ENCODE results near the gene OR2V1. TPM values are rescaled to one million over a fixed set of nuclear protein-coding genes. Genes with fewer than 3 reads are reported as not detected.

Gene OR2V1
- total and polyA plus RNA-seq, 2 of the 4 experiments (the other 2 are of a cell fraction): not detected

GRCh38 chr5:181118369-181118768 lies 12.6 kb downstream of the OR2V1 start:
- no peak overlapping the region for H3K9ac ChIP-seq (ENCODE audit: low read depth, low read length)
- H3K23ac ChIP-seq (ENCODE audit: low read depth, low read length): no peak overlapping the region
- BruUV-seq (replicated peaks): no TSS peak
- peaks cover 16% of the 10 kb centered on the region; the same call in 1 of the 2 replicates for H3K27me3 ChIP-seq (ENCODE audit: control insufficient read depth, insufficient read depth, low read length)
- dilution Hi-C loops (cut with HindIII; ENCODE audit: low sequenced_read_pairs, unreplicated experiment) (no loop called here), in situ Hi-C loops (cut with MboI; ENCODE audit: low sequenced_read_pairs) (no loop called here), intact Hi-C loops (cut with micrococcal nuclease) (no loop called here)
- H3K36me3 ChIP-seq (ENCODE audit: control insufficient read depth, insufficient read depth, low read length): no peaks in the 10 kb centered on the region
- no peak overlapping the region for H4K8ac ChIP-seq (ENCODE audit: low read depth in 2 of 2, low read length in 2 of 2)
- no peak overlapping the region for H2AFZ ChIP-seq (replicated peaks; ENCODE audit: low read length, poor library complexity)
- H3K79me1 ChIP-seq (ENCODE audit: low read depth in 1 of 2, low read length in 2 of 2): no peaks in the 10 kb centered on the region
- H3K18ac ChIP-seq (ENCODE audit: low read depth, low read length): no peak overlapping the region
- no peak overlapping the region for H2BK15ac ChIP-seq (ENCODE audit: low read depth, low read length)
- no peaks in the 10 kb centered on the region for H4K20me1 ChIP-seq (ENCODE audit: insufficient read depth, low read length)
- H2AK5ac ChIP-seq (ENCODE audit: low read depth, low read length): no peak overlapping the region
- CTCF ChIA-PET: no interaction called here
- ATAC-seq (ENCODE audit: low read depth) (no peak), DNase-seq (no peak)
- no peak overlapping the region for H3K14ac ChIP-seq (replicated peaks; ENCODE audit: low read depth, low read length)
- no peak overlapping the region for H3K27ac ChIP-seq (ENCODE audit: insufficient read depth, low read length)
- no peaks in the 10 kb centered on the region for H3K4me1 ChIP-seq (ENCODE audit: control insufficient read depth, insufficient read depth, low read length)
- no peak overlapping the region for H2BK5ac ChIP-seq (ENCODE audit: low read depth, low read length, poor library complexity, severe bottlenecking)
- no peak overlapping the region for H2BK120ac ChIP-seq (ENCODE audit: low read depth, low read length)
- no peaks in the 10 kb centered on the region for H3K9me1 ChIP-seq (ENCODE audit: insufficient read depth, low read length)
- H4K5ac ChIP-seq (ENCODE audit: low read depth, low read length): no peak overlapping the region
- no peak overlapping the region for H3K4me2 ChIP-seq (ENCODE audit: low read depth, low read length)
- H4K91ac ChIP-seq (ENCODE audit: insufficient read depth, low read depth, low read length): no peak overlapping the region
- no peak overlapping the region for H2AK9ac ChIP-seq (replicated peaks; ENCODE audit: low read depth, low read length, poor library complexity)
- no peak overlapping the region for H3K4ac ChIP-seq (ENCODE audit: low read depth, low read length)
- H2BK20ac ChIP-seq (ENCODE audit: low read depth, low read length): no peak overlapping the region
- no peak overlapping the region for H3K4me3 ChIP-seq (ENCODE audit: insufficient read depth, low read depth, low read length)
- H3K9me3 ChIP-seq (ENCODE audit: control insufficient read depth, insufficient read depth, low read length): no peaks in the 10 kb centered on the region
- POLR2A ChIA-PET (ENCODE audit: unreplicated experiment): interaction anchor here (0.6 kb wide), 1 partner anchor 258 kb away, joined by 6 read pairs; no protein-coding TSS in a partner anchor
- TF ChIP-seq SMC3 (IDR thresholded peaks at IDR 0.05; ENCODE audit: low read depth, low read length) (no peak), MAZ (IDR thresholded peaks at IDR 0.05; ENCODE audit: borderline replicate concordance, low read depth, low read length) (no peak), FOS (IDR thresholded peaks at IDR 0.05; ENCODE audit: low read depth, low read length) (no peak), CTCF (conservative IDR thresholded peaks at IDR 0.05; ENCODE audit: low read depth, low read length) (no peak), RFX5 (IDR thresholded peaks at IDR 0.05; ENCODE audit: low read depth, low read length) (no peak), USF2 (IDR thresholded peaks at IDR 0.05; ENCODE audit: low read depth, low read length) (no peak), BHLHE40 (IDR thresholded peaks at IDR 0.05; ENCODE audit: low read depth, low read length) (no peak), RCOR1 (IDR thresholded peaks at IDR 0.05; ENCODE audit: insufficient replicate concordance, low read length) (no peak), ELK1 (IDR thresholded peaks at IDR 0.05; ENCODE audit: borderline replicate concordance, low read depth, low read length) (no peak), POLR2A (IDR thresholded peaks at IDR 0.05; ENCODE audit: low read depth, low read length) (no peak), MXI1 (IDR thresholded peaks at IDR 0.05; ENCODE audit: borderline replicate concordance, low read depth, low read length) (no peak), CEBPB (IDR thresholded peaks at IDR 0.05; ENCODE audit: low read depth, low read length) (no peak), MAFK (IDR thresholded peaks at IDR 0.05; ENCODE audit: low read depth, low read length) (no peak), CHD1 (IDR thresholded peaks at IDR 0.05; ENCODE audit: low read depth, low read length) (no peak), NFE2L2 (IDR thresholded peaks at IDR 0.05; ENCODE audit: low read depth, low read length) (no peak), RAD21 (IDR thresholded peaks at IDR 0.05; ENCODE audit: low read length) (no peak)
- H3K56ac ChIP-seq (ENCODE audit: extremely low read depth, insufficient read depth, low read length): no peak overlapping the region
- no CpG with 5 or more reads among the region's 6 CpGs for WGBS, 2 experiments (ENCODE audit: extremely low coverage in 2 of 2, insufficient read length in 1 of 2)
